ENCODE measurements around the gene ORAI3.

Gene ORAI3

GRCh38 chr16:30992931-30993816 is 44.3 kb downstream of the ORAI3 start:
- DNase-seq, result no peak

GRCh38 chr16:30995927-30996323 is 47.1 kb downstream of the ORAI3 start:
- DNase-seq, result no peak

DNA sequence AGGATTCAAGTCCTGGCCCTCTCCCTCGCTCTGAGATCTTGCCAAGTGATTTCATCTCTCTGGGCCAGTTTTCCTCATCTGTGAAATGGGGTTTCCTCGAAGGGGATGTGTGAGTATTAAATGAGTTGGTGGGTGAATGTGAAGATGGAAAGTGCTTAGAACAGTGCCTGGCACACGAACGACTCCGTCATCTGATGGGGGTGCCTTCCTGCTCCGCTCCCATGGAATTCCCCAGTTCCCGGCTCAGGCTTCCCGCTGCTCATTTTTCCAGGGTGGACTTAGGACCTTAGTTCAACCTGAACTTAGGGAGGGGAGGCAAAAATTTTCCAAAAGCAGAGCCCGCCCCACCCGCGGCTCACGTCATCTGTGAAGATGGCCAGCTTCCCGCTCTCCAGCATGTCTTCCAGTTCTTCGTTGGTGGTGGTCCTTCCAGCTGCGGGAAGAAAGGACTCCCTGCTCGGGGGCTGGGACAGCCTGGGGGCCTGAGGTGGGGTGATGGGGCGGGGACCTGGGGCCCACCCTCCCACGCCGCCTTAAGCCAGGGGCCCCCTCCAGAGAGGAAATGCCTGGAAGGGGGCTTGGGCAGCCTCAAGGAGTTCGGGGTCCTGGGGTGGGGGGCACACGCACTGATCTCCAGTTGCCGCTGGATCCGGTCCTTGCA is 47.6 kb downstream of the ORAI3 start:
- no peak for DNase-seq

- DNase-seq, result no peak
These were observed 48.3 kb downstream of the ORAI3 start for GRCh38 chr16:30996985-30997724.

- no peak for DNase-seq
These were observed 49.1 kb downstream of the ORAI3 start for GRCh38 chr16:30997725-30998711.

- DNase-seq, result peak in 1 of 2 experiments; percentile 44
These were observed 50.2 kb downstream of the ORAI3 start for GRCh38 chr16:30998852-30999761.

- no peak for DNase-seq
These were observed 52.0 kb downstream of the ORAI3 start for GRCh38 chr16:31000671-31001382.

DNA sequence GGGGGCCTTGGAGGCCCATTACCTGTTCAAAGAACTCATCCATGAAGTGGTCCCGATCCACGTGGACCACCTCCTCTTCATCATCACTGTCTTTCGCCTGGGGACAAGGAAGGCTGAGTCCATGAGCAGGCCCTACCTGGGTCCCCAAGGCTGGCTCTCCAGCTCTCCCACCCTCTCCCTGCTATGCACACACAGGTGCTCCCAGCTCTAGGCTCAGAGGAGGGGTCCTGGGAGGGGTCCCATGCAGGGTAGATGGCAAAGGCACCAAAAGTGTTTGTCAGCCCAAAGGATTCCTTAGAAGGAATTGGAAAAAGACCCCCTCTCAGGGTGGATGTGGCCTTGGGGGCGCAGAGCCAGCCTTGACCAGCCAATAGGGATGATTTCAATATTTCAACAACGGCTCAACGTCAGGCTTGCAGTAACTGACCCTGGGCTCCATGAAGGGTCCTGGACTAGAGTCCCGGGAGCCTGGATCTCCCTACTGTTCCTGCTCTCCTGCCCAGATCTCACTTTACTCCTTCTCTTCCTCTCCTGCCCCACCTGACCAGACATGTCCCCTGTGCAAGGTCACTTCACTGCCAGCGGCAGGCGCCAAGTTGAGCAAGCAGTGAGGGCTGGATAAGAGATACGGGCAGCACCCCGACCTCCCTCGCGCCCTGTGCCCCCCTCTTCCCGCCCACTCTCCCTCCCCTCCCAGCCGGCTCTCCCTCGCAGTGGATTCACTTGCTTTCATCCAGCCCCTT is 52.8 kb downstream of the ORAI3 start:
- no peak for DNase-seq

- no peak for DNase-seq
These were observed 53.4 kb downstream of the ORAI3 start for GRCh38 chr16:31002250-31002700.

GRCh38 chr16:31002862-31003341 is 54.0 kb downstream of the ORAI3 start:
- DNase-seq, result no peak

DNA sequence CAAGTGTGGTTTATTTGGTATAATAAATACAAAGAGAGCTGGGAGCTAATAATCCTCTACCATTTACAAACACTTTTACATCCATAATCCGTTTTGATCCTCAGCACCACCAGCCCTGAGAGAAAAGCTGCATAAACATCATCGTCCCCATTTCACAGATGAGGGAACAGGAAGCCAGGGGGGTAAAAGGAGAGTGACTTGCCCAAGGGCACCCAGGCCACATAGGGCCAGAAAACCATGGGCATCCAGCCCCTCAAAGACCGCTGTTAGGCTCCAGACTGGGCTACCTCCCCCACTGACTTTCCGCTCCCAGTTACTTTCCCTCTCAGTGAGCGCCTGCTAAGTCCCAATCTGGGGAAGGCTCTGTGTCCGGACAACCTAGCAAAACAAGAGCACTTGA is 54.9 kb downstream of the ORAI3 start:
- DNase-seq, result no peak

All from cerebellar nuclear complex (tissue), 1 donor.